Activated CD4-positive, CD25-positive, alpha-beta regulatory T cell treated with anti-CD3 and anti-CD28 coated beads, Interleukin-2, amount 50 U/mL, for 72 hours (primary cell): ENCODE results near the gene NAPSA.
"Not testable (repeated sequence)": the region's sequence is repeated elsewhere in the genome, so short reads cannot be mapped to it uniquely, and the experiment has no call there.

Source experiments
- DNase-seq: peaks from one replicate; pipeline ENCODE4 v3.0.0; 2021

NAPSA gene

GRCh38 chr19:50365434-50366306 is at the start of gene NAPSA:
Gene NAPSA, minus strand, starts transcription at chr19:50365639. Its CDS starts 18 bp downstream, at chr19:50365621.
- DNase-seq: no peak

- no peak for DNase-seq
These were observed 48.1 kb upstream of the NAPSA start for GRCh38 chr19:50413531-50413930.

- no peak for DNase-seq
These were observed 47.7 kb upstream of the NAPSA start for GRCh38 chr19:50413096-50413495.

GRCh38 chr19:50412419-50412818 is 47.0 kb upstream of the NAPSA start:
- no peak for DNase-seq

GRCh38 chr19:50410109-50410508 is 44.7 kb upstream of the NAPSA start:
- DNase-seq: no peak

- no peak for DNase-seq
These were observed 43.9 kb upstream of the NAPSA start for GRCh38 chr19:50409347-50409746.

- DNase-seq: no peak
These were observed 41.4 kb upstream of the NAPSA start for GRCh38 chr19:50406829-50407228.

GRCh38 chr19:50406156-50406820 is 40.8 kb upstream of the NAPSA start:
- DNase-seq: no peak

GRCh38 chr19:50402544-50403301 is 37.3 kb upstream of the NAPSA start:
- no peak for DNase-seq

GRCh38 chr19:50401605-50402450 is 36.4 kb upstream of the NAPSA start:
- DNase-seq: no peak

GRCh38 chr19:50399368-50399745 is 33.9 kb upstream of the NAPSA start:
- no peak for DNase-seq

GRCh38 chr19:50398675-50399367 is 33.4 kb upstream of the NAPSA start:
- DNase-seq: no peak

GRCh38 chr19:50394017-50394416 is 28.6 kb upstream of the NAPSA start:
- DNase-seq: no peak

- DNase-seq: no peak
These were observed 28.1 kb upstream of the NAPSA start for GRCh38 chr19:50393589-50393988.

- no peak for DNase-seq
These were observed 27.3 kb upstream of the NAPSA start for GRCh38 chr19:50392759-50393158.

GRCh38 chr19:50390952-50391351 is 25.5 kb upstream of the NAPSA start:
- not testable (repeated sequence) for DNase-seq

- not testable (repeated sequence) for DNase-seq
These were observed 24.9 kb upstream of the NAPSA start for GRCh38 chr19:50390295-50390694.

- no peak for DNase-seq
These were observed 22.4 kb upstream of the NAPSA start for GRCh38 chr19:50387868-50388245.

- DNase-seq: no peak
These were observed 21.9 kb upstream of the NAPSA start for GRCh38 chr19:50387176-50387867.

- DNase-seq: no peak
These were observed 19.5 kb upstream of the NAPSA start for GRCh38 chr19:50384685-50385535.
